Measurements from ENCODE around the gene HYCC2. TPM values are rescaled to one million over a fixed set of nuclear protein-coding genes. Genes with fewer than 3 reads are reported as not detected.

Gene HYCC2
- total and polyA plus RNA-seq, 2 of the 8 experiments (the other 6 are each of a cell fraction or from before 2014, with no cell fraction given) = 0.86 to 8.0 TPM

DNA sequence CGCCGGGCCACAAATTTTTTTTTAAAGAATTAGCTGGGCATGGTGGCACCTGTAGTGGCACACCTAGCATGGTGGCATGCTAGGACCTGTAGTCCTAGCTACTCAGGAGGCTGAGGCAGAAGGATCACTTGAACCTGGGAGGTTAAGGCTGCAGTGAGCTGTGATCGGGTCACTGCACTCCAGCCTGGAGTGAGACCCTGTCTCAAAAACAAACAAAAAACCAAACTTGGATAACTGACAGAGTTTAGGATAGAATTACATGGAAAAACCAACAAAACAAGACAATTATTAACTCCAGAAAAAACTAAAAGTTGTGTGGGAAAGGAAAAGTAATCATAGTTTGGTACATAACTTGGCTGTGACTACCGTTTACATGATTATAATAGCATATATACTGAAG lies 42.9 kb upstream of the HYCC2 start:
- Histone ChIP-seq H3K9ac (replicated peaks in 1 of 4; ENCODE audit: extremely low read depth in 1 of 4, low read depth in 3 of 4, low read length in 3 of 4) (no peak overlapping the region), H2BK20ac (ENCODE audit: low read length) (no peak overlapping the region), H3K36me3 (ENCODE audit: control insufficient read depth in 2 of 4, insufficient read depth in 4 of 4, low read length in 3 of 4) (no peaks in the 10 kb centered on the region), H2BK5ac (ENCODE audit: low read depth, low read length) (no peak overlapping the region), H2BK12ac (ENCODE audit: low read depth, low read length) (no peak overlapping the region), H2AFZ (ENCODE audit: low read length) (no peak overlapping the region), H3K27ac (ENCODE audit: low read depth, low read length) (no peak overlapping the region), H3K4me2 (ENCODE audit: insufficient read depth in 1 of 2, low read depth in 2 of 2, low read length in 2 of 2) (no peak overlapping the region), H2BK15ac (ENCODE audit: low read length) (no peak overlapping the region), H4K20me1 (replicated peaks in 1 of 2; ENCODE audit: control insufficient read depth in 1 of 2, insufficient read depth in 2 of 2, low read length in 2 of 2) (peaks cover 0 to 2% of the 10 kb centered on the region in 2 experiments), H3K4me3 (ENCODE audit: extremely low read depth in 1 of 4, insufficient read depth in 2 of 4, low read depth in 3 of 4, low read length in 4 of 4) (no peak overlapping the region), H3K4me1 (replicated peaks in 1 of 4; ENCODE audit: control insufficient read depth in 3 of 4, insufficient read depth in 4 of 4, low read length in 3 of 4) (peaks cover 4 to 11% (median 7%) of the 10 kb centered on the region in 4 experiments), H2AK5ac (ENCODE audit: low read depth, low read length) (no peak overlapping the region), H3K56ac (replicated peaks; ENCODE audit: insufficient read length, low read depth, low read length) (no peak overlapping the region), H3K27me3 (replicated peaks in 1 of 4; ENCODE audit: control insufficient read depth in 3 of 4, extremely low read depth in 1 of 4, insufficient read depth in 3 of 4, low read length in 3 of 4) (no peaks in the 10 kb centered on the region), H3K9me3 (ENCODE audit: insufficient read depth in 2 of 2, low read depth in 1 of 2, low read length in 1 of 2) (peaks cover 0 to 4% of the 10 kb centered on the region in 2 experiments; a peak in 1 of 4 replicates), H3K18ac (ENCODE audit: extremely low read depth, low read length) (no peak overlapping the region), H4K5ac (ENCODE audit: insufficient read length, low read depth, low read length) (no peak overlapping the region), H3K23me2 (ENCODE audit: low read depth, low read length) (peaks cover 9% of the 10 kb centered on the region), H2BK120ac (replicated peaks; ENCODE audit: low read depth, low read length) (no peak overlapping the region), H3K4ac (replicated peaks; ENCODE audit: insufficient read length, low read depth, low read length) (no peak overlapping the region), H4K8ac (ENCODE audit: extremely low read depth, insufficient read depth, low read length) (no peak overlapping the region), H3K79me2 (ENCODE audit: control insufficient read depth in 1 of 2, insufficient read depth in 2 of 2, low read length in 2 of 2) (no peaks in the 10 kb centered on the region), H4K91ac (replicated peaks; ENCODE audit: insufficient read length, low read length) (no peak overlapping the region), H3K79me1 (ENCODE audit: low read depth, low read length) (no peaks in the 10 kb centered on the region), H3K23ac (ENCODE audit: insufficient read length) (no peak overlapping the region), H3K14ac (ENCODE audit: insufficient read length) (no peak overlapping the region)
- POLR2A ChIA-PET (ENCODE audit: partially characterized antibody) = interaction anchor here (0.6 to 1.7 kb wide), 2 partner anchors 12 to 1009 kb away, joined by 3 to 5 read pairs; no protein-coding TSS in a partner anchor
- DNase-seq (ENCODE audit: low read depth in 1 of 2, low spot score in 2 of 2) = no peak
- 90% methylated on average over 4 of the region's 4 CpGs; no CpG with 5 or more reads in 1 of the 2 experiments for WGBS, 2 experiments (ENCODE audit: extremely low coverage in 1 of 2, insufficient coverage in 1 of 2, insufficient read length in 1 of 2, insufficient replicate concordance in 2 of 2, low coverage in 1 of 2, low lambda C conversion rate in 2 of 2, missing lambda C conversion rate in 1 of 2)
- CTCF ChIA-PET (ENCODE audit: partially characterized antibody) = interaction anchor here (1.0 to 1.3 kb wide), 2 partner anchors 9 to 152 kb away, joined by 3 to 4 read pairs; no protein-coding TSS in a partner anchor
- no peak for FAIRE-seq
- no peak for TF ChIP-seq RNF2 (IDR thresholded peaks at IDR 0.05; ENCODE audit: borderline replicate concordance, low read depth, low read length, missing control alignments, poor library complexity, severe bottlenecking)
- TF ChIP-seq TBP (IDR thresholded peaks at IDR 0.05; ENCODE audit: low read depth, low read length) = no peak
- TF ChIP-seq CREB1 (IDR thresholded peaks at IDR 0.05) = no peak
- no peak for TF ChIP-seq EGR1 (IDR thresholded peaks at IDR 0.05; ENCODE audit: borderline replicate concordance, low read depth, low read length)
- TF ChIP-seq POLR2A (IDR thresholded peaks at IDR 0.05; ENCODE audit: control extremely low read depth in 1 of 2, low read depth in 2 of 2, low read length in 2 of 2) = no peak
- TF ChIP-seq FOSL1 (IDR thresholded peaks at IDR 0.05; ENCODE audit: insufficient read depth, low read depth, low read length) = no peak
- no peak for TF ChIP-seq CBX5 (IDR thresholded peaks at IDR 0.05; ENCODE audit: low read depth, low read length)
- no peak for TF ChIP-seq HDAC2 (IDR thresholded peaks at IDR 0.05; ENCODE audit: borderline replicate concordance in 1 of 2, low read depth in 2 of 2, low read length in 2 of 2)
- TF ChIP-seq GTF2F1 (IDR thresholded peaks at IDR 0.05; ENCODE audit: borderline replicate concordance, low read depth, low read length) = no peak
- TF ChIP-seq RXRA (IDR thresholded peaks at IDR 0.05; ENCODE audit: insufficient read depth, low read depth, low read length) = no peak
- no peak for TF ChIP-seq TAF1 (IDR thresholded peaks at IDR 0.05; ENCODE audit: low read depth, low read length)
- TF ChIP-seq SP1 (IDR thresholded peaks at IDR 0.05; ENCODE audit: low read depth, low read length) = no peak
- no peak for TF ChIP-seq BACH1 (IDR thresholded peaks at IDR 0.05; ENCODE audit: low read length)

Data from H1 (cell line).